ENCODE results near the gene DNAJC13.

Gene DNAJC13

DNA sequence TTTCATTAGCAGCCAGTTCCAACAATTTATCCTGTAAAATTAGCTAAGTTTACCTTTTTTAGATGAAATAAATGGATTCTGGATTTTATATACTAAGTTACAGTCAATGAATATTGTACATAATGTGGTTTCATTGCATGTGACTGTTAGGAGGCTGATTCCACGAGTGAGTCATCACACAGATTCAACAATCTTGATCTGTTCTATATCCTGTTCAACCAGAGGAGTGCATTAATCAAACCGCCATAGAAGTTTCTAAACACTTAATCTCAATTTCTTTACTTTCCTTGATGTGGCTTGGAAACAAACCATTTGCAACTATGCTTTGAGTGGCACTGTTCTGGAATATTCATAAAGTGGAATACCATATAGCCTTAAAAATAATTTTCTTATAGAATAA is 15.3 kb downstream of the DNAJC13 start:
- no peak for TF ChIP-seq POLR2AphosphoS5 (IDR thresholded peaks at IDR 0.05; ENCODE audit: low read depth, low read length)
- TF ChIP-seq, protein P1, sequence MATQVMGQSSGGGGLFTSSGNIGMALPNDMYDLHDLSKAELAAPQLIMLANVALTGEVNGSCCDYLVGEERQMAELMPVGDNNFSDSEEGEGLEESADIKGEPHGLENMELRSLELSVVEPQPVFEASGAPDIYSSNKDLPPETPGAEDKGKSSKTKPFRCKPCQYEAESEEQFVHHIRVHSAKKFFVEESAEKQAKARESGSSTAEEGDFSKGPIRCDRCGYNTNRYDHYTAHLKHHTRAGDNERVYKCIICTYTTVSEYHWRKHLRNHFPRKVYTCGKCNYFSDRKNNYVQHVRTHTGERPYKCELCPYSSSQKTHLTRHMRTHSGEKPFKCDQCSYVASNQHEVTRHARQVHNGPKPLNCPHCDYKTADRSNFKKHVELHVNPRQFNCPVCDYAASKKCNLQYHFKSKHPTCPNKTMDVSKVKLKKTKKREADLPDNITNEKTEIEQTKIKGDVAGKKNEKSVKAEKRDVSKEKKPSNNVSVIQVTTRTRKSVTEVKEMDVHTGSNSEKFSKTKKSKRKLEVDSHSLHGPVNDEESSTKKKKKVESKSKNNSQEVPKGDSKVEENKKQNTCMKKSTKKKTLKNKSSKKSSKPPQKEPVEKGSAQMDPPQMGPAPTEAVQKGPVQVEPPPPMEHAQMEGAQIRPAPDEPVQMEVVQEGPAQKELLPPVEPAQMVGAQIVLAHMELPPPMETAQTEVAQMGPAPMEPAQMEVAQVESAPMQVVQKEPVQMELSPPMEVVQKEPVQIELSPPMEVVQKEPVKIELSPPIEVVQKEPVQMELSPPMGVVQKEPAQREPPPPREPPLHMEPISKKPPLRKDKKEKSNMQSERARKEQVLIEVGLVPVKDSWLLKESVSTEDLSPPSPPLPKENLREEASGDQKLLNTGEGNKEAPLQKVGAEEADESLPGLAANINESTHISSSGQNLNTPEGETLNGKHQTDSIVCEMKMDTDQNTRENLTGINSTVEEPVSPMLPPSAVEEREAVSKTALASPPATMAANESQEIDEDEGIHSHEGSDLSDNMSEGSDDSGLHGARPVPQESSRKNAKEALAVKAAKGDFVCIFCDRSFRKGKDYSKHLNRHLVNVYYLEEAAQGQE (IDR thresholded peaks at IDR 0.05; ENCODE audit: insufficient read depth in 1 of 2, low read depth in 2 of 2, low read length in 2 of 2): no peak
- no peak for TF ChIP-seq FOXP2 (optimal IDR thresholded peaks at IDR 0.05; ENCODE audit: borderline replicate concordance, extremely low read depth, extremely low read length, insufficient read depth)
- TF ChIP-seq TAF1 (IDR thresholded peaks at IDR 0.05; ENCODE audit: borderline replicate concordance, insufficient read depth, low read length): no peak
- no peak for TF ChIP-seq SIN3A (IDR thresholded peaks at IDR 0.05; ENCODE audit: borderline replicate concordance, insufficient read depth, low read length)

GRCh38 chr3:132433121-132433520 is 15.8 kb downstream of the DNAJC13 start:
- TF ChIP-seq, protein P1 (IDR thresholded peaks at IDR 0.05; ENCODE audit: insufficient read depth in 1 of 2, low read depth in 2 of 2, low read length in 2 of 2): no peak
- TF ChIP-seq FOXP2 (optimal IDR thresholded peaks at IDR 0.05; ENCODE audit: borderline replicate concordance, extremely low read depth, extremely low read length, insufficient read depth) (no peak), SIN3A (IDR thresholded peaks at IDR 0.05; ENCODE audit: borderline replicate concordance, insufficient read depth, low read length) (no peak)

- TF ChIP-seq SIN3A (IDR thresholded peaks at IDR 0.05; ENCODE audit: borderline replicate concordance, insufficient read depth, low read length): no peak
- no peak for TF ChIP-seq POLR2AphosphoS5 (IDR thresholded peaks at IDR 0.05; ENCODE audit: low read depth, low read length)
- no peak for TF ChIP-seq TAF1 (IDR thresholded peaks at IDR 0.05; ENCODE audit: borderline replicate concordance, insufficient read depth, low read length)
- no peak for TF ChIP-seq FOXP2 (optimal IDR thresholded peaks at IDR 0.05; ENCODE audit: borderline replicate concordance, extremely low read depth, extremely low read length, insufficient read depth)
- TF ChIP-seq, protein P1 (IDR thresholded peaks at IDR 0.05; ENCODE audit: insufficient read depth in 1 of 2, low read depth in 2 of 2, low read length in 2 of 2): no peak
These were observed 18.1 kb downstream of the DNAJC13 start for GRCh38 chr3:132435224-132435910.

GRCh38 chr3:132435911-132436425 is 18.7 kb downstream of the DNAJC13 start:
- no peak for TF ChIP-seq TAF1 (IDR thresholded peaks at IDR 0.05; ENCODE audit: borderline replicate concordance, insufficient read depth, low read length)
- TF ChIP-seq FOXP2 (optimal IDR thresholded peaks at IDR 0.05; ENCODE audit: borderline replicate concordance, extremely low read depth, extremely low read length, insufficient read depth): no peak
- TF ChIP-seq SIN3A (IDR thresholded peaks at IDR 0.05; ENCODE audit: borderline replicate concordance, insufficient read depth, low read length): no peak
- TF ChIP-seq POLR2AphosphoS5 (IDR thresholded peaks at IDR 0.05; ENCODE audit: low read depth, low read length): no peak
- TF ChIP-seq, protein P1 (IDR thresholded peaks at IDR 0.05; ENCODE audit: insufficient read depth in 1 of 2, low read depth in 2 of 2, low read length in 2 of 2): no peak

All from PFSK-1 (cell line).